Thyroid gland (tissue), 4 donors: ENCODE data around the gene TNS3. TPM values are rescaled to one million over a fixed set of nuclear protein-coding genes. Genes with fewer than 3 reads are reported as not detected.
"Not testable (repeated sequence)": the region's sequence is repeated elsewhere in the genome, so short reads cannot be mapped to it uniquely, and the experiment has no call there.

Experiments used
- DNase-seq, 2 donors: peaks; one replicate each; pipeline ENCODE4 v3.0.0-alpha.2; 2019
- H3K27ac ChIP-seq, 3 donors: fragments of 200-600 bp; sonication (generic); 1 replicate in 2 of 3; 2 replicates in 1 of 3; pipeline ENCODE4 v1.5.1; 2016 to 2019; ENCODE audit warnings: mild to moderate bottlenecking in 1 of 3, moderate library complexity in 1 of 3
- H3K27me3 ChIP-seq: fragments of 200-600 bp; sonication (generic); one replicate; pipeline ENCODE4 v1.5.1; 2019
- H3K36me3 ChIP-seq, 2 donors: fragments of 200-600 bp; sonication (generic); one replicate each; pipeline ENCODE4 v1.5.1; 2016 to 2019
- H3K4me1 ChIP-seq, 2 donors: fragments of 200-600 bp; sonication (generic); one replicate each; pipeline ENCODE4 v1.5.1; 2017 to 2019
- H3K4me3 ChIP-seq, 3 donors: fragments of 200-600 bp; sonication (generic); replicated peaks in 1 of 3; 1 replicate in 2 of 3; 2 replicates in 1 of 3; pipeline ENCODE4 v1.5.1; 2016; ENCODE audit warnings: mild to moderate bottlenecking in 1 of 3
- H3K9me3 ChIP-seq: fragments of 200-600 bp; sonication (generic); one replicate; pipeline ENCODE4 v1.5.1; 2017
- POLR2A ChIP-seq, 2 donors: fragments of 450-650 bp; IDR thresholded peaks; one replicate each; pipeline ENCODE4 v1.6.1; 2017; ENCODE audit warnings: antibody characterized with exemption in 2 of 2, mild to moderate bottlenecking in 2 of 2, moderate library complexity in 1 of 2
- WGBS, 2 donors: methylation state at CpG; one replicate each; pipeline ENCODE4 v1.1.5; 2017; 5-methylcytosine and 5-hydroxymethylcytosine counted together
- intact Hi-C: fragments of 100-400 bp; cut with DNase I; formaldehyde crosslinking; loops from one replicate; pipeline ENCODE4 v1.15.1; 2023
- total RNA-seq, 4 donors: library from RNA; depleted of rRNA; stranded (reverse); fragments of >200 nt; gene quantifications; one replicate each; pipeline ENCODE4 v1.2.3, GENCODE V29; 2016
- TF ChIP-seq, protein P1 (sequence below), 6 experiments: fragments of 200-600 bp in 3 of 6; fragments of 450-650 bp in 3 of 6; sonication (generic) in 3 of 6; IDR thresholded peaks; one replicate each; pipeline ENCODE4 v1.5.1; 2016 to 2019; ENCODE audit warnings: antibody characterized with exemption in 6 of 6, mild to moderate bottlenecking in 2 of 6, inconsistent platforms in 1 of 6, moderate library complexity in 1 of 6

Gene TNS3
- total RNA-seq, 4 donors from 2014 or later = 65.8 to 93.0 (median 80.7) TPM

DNA sequence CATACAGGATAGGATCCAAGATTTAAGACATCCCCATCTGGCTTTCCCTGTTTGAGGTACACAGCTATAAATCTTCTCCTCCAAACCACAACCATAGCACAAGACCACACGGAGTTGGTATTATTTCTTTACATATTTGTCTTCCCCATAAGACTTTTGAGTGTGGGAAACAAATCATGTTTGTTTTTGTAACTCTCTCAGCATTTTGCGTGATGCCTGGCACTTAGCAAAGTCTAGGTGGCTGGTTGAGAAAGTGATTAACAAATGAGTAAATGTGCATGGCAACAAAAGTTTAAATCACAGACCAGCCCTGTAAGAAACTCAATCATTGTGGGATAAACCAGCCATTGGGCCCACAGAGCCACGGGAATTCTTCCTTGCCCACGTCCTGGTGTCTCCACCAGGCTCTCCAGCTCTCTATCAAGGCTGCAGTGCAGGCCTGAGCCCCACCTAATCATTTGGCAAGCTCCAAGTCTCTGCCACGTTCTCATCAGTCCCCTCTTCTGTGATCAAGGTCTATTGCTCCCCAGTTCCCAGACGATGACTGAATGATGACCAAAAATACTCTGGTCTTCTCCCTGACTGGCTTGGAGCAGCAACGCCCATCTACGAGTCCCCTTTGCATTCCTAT is 317.8 kb downstream of the TNS3 start:
- Histone ChIP-seq H3K9me3 (no peaks in the 10 kb centered on the region), H3K36me3 (no peaks in the 10 kb centered on the region), H3K27ac (no peak overlapping the region), H3K4me1 (peaks cover 0 to 6% of the 10 kb centered on the region in 2 donors), H3K27me3 (no peaks in the 10 kb centered on the region), H3K4me3 (no peak overlapping the region)
- intact Hi-C loops = loop anchor here (10.0 kb wide), 1 partner anchor 171 kb away; no protein-coding TSS in a partner anchor
- TF ChIP-seq, protein P1, sequence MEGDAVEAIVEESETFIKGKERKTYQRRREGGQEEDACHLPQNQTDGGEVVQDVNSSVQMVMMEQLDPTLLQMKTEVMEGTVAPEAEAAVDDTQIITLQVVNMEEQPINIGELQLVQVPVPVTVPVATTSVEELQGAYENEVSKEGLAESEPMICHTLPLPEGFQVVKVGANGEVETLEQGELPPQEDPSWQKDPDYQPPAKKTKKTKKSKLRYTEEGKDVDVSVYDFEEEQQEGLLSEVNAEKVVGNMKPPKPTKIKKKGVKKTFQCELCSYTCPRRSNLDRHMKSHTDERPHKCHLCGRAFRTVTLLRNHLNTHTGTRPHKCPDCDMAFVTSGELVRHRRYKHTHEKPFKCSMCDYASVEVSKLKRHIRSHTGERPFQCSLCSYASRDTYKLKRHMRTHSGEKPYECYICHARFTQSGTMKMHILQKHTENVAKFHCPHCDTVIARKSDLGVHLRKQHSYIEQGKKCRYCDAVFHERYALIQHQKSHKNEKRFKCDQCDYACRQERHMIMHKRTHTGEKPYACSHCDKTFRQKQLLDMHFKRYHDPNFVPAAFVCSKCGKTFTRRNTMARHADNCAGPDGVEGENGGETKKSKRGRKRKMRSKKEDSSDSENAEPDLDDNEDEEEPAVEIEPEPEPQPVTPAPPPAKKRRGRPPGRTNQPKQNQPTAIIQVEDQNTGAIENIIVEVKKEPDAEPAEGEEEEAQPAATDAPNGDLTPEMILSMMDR (IDR thresholded peaks at IDR 0.05) = no peak
- TF ChIP-seq POLR2A (IDR thresholded peaks at IDR 0.05) = no peak
- DNase-seq = no peak
- WGBS, 2 donors = 85% methylated on average over 8 of the region's 8 CpGs

DNA sequence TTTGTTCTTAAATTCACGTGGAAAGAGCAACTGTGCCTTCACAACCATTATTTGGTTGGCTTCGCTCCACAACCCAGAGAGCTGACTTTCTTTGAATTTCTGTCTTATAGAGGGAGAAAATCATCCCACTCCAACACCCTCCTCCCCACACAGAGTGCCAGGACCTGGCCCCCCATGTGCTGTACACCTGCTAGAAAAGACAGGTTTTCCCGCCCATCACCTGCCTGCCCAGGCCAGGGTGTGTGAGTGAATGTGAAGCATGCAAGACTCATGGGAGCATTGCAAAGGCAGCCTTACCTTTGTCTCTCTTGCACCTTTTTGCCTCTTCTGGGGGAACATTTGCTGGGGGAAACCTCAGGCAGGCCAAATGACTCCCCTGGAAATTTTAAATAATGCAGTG is 319.0 kb downstream of the TNS3 start:
- H3K27ac ChIP-seq = no peak overlapping the region
- H3K9me3 ChIP-seq = no peaks in the 10 kb centered on the region
- 93 to 94% methylated on average over 3 of the region's 3 CpGs for WGBS, 2 donors
- TF ChIP-seq, protein P1 (IDR thresholded peaks at IDR 0.05) = no peak
- no peak for TF ChIP-seq POLR2A (IDR thresholded peaks at IDR 0.05)
- intact Hi-C loops = loop anchor here (10.0 kb wide), 1 partner anchor 172 kb away; no protein-coding TSS in a partner anchor
- H3K4me3 ChIP-seq = no peak overlapping the region
- no peaks in the 10 kb centered on the region for H3K36me3 ChIP-seq
- peaks cover 0 to 6% of the 10 kb centered on the region in 2 donors for H3K4me1 ChIP-seq
- DNase-seq = no peak
- no peaks in the 10 kb centered on the region for H3K27me3 ChIP-seq

DNA sequence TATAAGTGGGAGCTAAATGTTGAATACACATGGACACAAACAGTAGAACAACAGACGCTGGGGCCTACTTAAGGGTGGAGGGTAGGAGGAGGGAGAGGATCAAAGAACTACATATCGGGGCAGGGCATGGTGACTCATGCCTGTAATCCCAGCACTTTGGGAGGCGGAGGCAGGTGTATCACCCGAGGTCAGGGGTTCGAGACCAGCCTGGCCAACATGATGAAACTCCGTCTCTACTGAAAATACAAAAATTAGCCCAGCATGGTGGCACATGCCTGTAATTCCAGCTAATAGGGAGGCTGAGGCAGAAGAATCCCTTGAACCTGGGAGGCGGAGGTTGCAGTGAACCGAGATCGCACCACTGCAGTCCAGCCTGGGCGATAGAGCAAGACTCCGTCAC is 319.8 kb downstream of the TNS3 start:
- not testable (repeated sequence) for H3K9me3 ChIP-seq, H3K4me1 ChIP-seq, H3K27ac ChIP-seq, H3K36me3 ChIP-seq, DNase-seq, H3K27me3 ChIP-seq, H3K4me3 ChIP-seq
- WGBS, 2 donors = 95 to 96% methylated on average over 11 of the region's 11 CpGs
- intact Hi-C loops = loop anchor here (10.0 kb wide), 1 partner anchor 173 kb away; no protein-coding TSS in a partner anchor

DNA sequence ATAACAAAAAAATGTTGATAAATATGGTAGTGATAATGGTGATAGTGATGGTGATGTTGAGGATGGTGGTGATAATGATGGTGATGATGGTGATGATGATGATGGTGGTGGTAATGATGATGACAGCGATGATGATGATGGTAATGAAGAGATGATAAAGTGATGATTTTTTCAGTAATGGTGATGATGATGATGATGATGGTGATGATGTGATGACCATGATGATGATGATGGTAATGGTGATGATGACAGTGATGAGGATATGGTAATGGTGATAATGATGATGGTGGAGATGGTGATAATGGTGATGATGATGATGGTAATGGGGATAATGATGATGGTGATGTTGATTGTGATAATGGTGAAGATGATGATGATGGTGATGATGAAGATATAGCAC is 321.6 kb downstream of the TNS3 start:
- Histone ChIP-seq H3K27ac (no peak overlapping the region), H3K36me3 (no peaks in the 10 kb centered on the region), H3K27me3 (no peaks in the 10 kb centered on the region), H3K9me3 (no peaks in the 10 kb centered on the region), H3K4me3 (no peak overlapping the region), H3K4me1 (no peaks in the 10 kb centered on the region)
- no peak for DNase-seq
- intact Hi-C loops = loop anchor here (10.0 kb wide), 1 partner anchor 175 kb away; no protein-coding TSS in a partner anchor
- TF ChIP-seq, protein P1 (IDR thresholded peaks at IDR 0.05) = no peak
- TF ChIP-seq POLR2A (IDR thresholded peaks at IDR 0.05) = no peak
- 97 to 98% methylated on average over 1 of the region's 1 CpG for WGBS, 2 donors

DNA sequence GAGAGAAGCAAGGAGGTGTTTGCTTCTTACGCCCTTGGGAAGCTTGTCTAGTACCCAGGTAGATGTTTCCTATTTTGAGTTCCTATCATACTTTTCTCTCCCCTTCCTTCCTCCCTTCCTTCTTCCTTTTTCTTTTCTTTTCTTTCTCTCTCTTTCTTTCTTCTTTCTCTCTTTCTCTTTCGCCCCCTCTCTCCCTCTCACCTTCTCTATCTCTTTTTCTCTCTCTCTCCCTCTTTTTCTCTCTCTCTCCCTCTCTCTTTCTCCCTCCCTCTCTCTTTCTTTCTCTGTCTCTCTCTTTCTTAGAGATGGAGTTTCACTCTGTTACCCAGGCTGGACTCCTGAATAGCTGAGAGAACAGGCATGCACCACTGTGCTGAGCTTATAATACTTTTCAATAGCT is 322.2 kb downstream of the TNS3 start:
- Histone ChIP-seq H3K36me3 (no peaks in the 10 kb centered on the region), H3K9me3 (no peaks in the 10 kb centered on the region), H3K27me3 (no peaks in the 10 kb centered on the region), H3K4me3 (no peak overlapping the region), H3K4me1 (peaks cover 0 to 5% of the 10 kb centered on the region in 2 donors), H3K27ac (no peak overlapping the region)
- no peak for TF ChIP-seq POLR2A (IDR thresholded peaks at IDR 0.05)
- TF ChIP-seq, protein P1 (IDR thresholded peaks at IDR 0.05) = no peak
- WGBS, 2 donors = 91 to 93% methylated on average over 2 of the region's 2 CpGs
- no peak for DNase-seq
- intact Hi-C loops = loop anchor here (10.0 kb wide), 1 partner anchor 175 kb away; no protein-coding TSS in a partner anchor
